MM.1S (cell line): ENCODE measurements around the gene SH3RF3.

Experiments
- DNase-seq: peaks from one replicate; pipeline ENCODE4 v3.0.0-alpha.2; 2015
- H2AFZ ChIP-seq: fragments of 300-600 bp; sonication (generic); 2 replicates; pipeline ENCODE4 v1.6.0; 2016; ENCODE audit warnings: antibody characterized with exemption, low read length
- H3F3A ChIP-seq: fragments of 300-600 bp; sonication (generic); 2 replicates; pipeline ENCODE4 v1.6.1; 2016; ENCODE audit warnings: mild to moderate bottlenecking, antibody characterized with exemption, low read length, moderate library complexity, mixed read lengths; ENCODE audit not compliant: insufficient read depth
- H3K27ac ChIP-seq: fragments of 300-600 bp; sonication (generic); 2 replicates; pipeline ENCODE4 v1.5.1; 2016; ENCODE audit warnings: mild to moderate bottlenecking, low read length
- H3K27me3 ChIP-seq: fragments of 300-600 bp; sonication (generic); replicated peaks from 2 replicates; pipeline ENCODE4 v1.6.0; 2016; ENCODE audit warnings: low read length; ENCODE audit not compliant: insufficient read depth
- H3K36me3 ChIP-seq: fragments of 300-600 bp; sonication (generic); replicated peaks from 2 replicates; pipeline ENCODE4 v1.6.1; 2016; ENCODE audit warnings: mild to moderate bottlenecking, low read length, mixed read lengths; ENCODE audit not compliant: insufficient read depth
- H3K4me1 ChIP-seq: fragments of 300-600 bp; sonication (generic); 2 replicates; pipeline ENCODE4 v1.6.1; 2016; ENCODE audit warnings: low read length, mixed read lengths
- H3K4me2 ChIP-seq: fragments of 300-600 bp; sonication (generic); 2 replicates; pipeline ENCODE4 v1.6.0; 2016; ENCODE audit warnings: low read depth, low read length
- H3K4me3 ChIP-seq: fragments of 300-600 bp; sonication (generic); 2 replicates; pipeline ENCODE4 v1.5.1; 2016; ENCODE audit warnings: low read length, mixed read lengths
- H3K79me2 ChIP-seq: fragments of 300-600 bp; sonication (generic); 2 replicates; pipeline ENCODE4 v1.6.1; 2016; ENCODE audit warnings: mixed run types, low read length, mixed read lengths
- H3K9ac ChIP-seq: fragments of 300-600 bp; sonication (generic); 2 replicates; pipeline ENCODE4 v1.6.1; 2016; ENCODE audit warnings: low read length, mixed read lengths
- H3K9me2 ChIP-seq: fragments of 300-600 bp; sonication (generic); replicated peaks from 2 replicates; pipeline ENCODE4 v1.6.1; 2016; ENCODE audit warnings: mild to moderate bottlenecking, low read length, mixed read lengths; ENCODE audit not compliant: insufficient read depth
- H3K9me3 ChIP-seq: fragments of 300-600 bp; sonication (generic); replicated peaks from 2 replicates; pipeline ENCODE4 v1.6.1; 2016; ENCODE audit warnings: mild to moderate bottlenecking, low read length, mixed read lengths; ENCODE audit not compliant: insufficient read depth
- H4K20me1 ChIP-seq: fragments of 300-600 bp; sonication (generic); 2 replicates; pipeline ENCODE4 v1.6.1; 2016; ENCODE audit warnings: mild to moderate bottlenecking, low read length, moderate library complexity, mixed read lengths; ENCODE audit not compliant: insufficient read depth
- EZH2 ChIP-seq: fragments of 300-600 bp; sonication (generic); optimal IDR thresholded peaks from 2 replicates; pipeline ENCODE3; 2017; ENCODE audit warnings: low read depth, mild to moderate bottlenecking, antibody characterized with exemption, low read length, mixed read lengths
- EZH2phosphoT487 ChIP-seq: fragments of 300-600 bp; sonication (generic); IDR thresholded peaks from 2 replicates; pipeline ENCODE4 v1.6.1; 2018; ENCODE audit warnings: antibody characterized with exemption, low read length
- TF ChIP-seq, protein P1 (sequence below): fragments of 300-600 bp; sonication (generic); IDR thresholded peaks from 2 replicates; pipeline ENCODE4 v1.5.1; 2016; ENCODE audit warnings: antibody characterized with exemption, low read length, mixed read lengths

The SH3RF3 gene

DNA sequence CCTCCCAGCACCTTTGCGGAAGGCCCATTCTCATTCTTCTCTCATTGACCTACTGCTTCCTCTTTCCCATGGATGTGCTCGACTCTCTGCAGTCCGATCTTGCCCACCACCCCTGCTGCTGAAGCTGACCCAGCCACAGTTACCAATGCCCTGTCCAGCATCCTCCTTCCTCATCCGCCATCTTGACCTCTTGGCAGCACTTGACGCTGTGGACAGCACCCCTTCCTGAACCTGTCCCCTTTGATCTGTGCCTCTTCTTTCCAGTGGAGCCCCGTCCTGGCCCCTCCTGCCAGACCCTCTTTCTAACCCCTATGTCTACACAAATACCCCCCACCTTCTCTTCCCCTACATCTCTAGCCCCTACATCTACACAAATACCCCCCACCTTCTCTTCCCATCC, 275.7 kb downstream of the SH3RF3 start:
- Histone ChIP-seq H3K27me3 (no peaks in the 10 kb centered on the region), H3K4me3 (no peak overlapping the region), H3K4me2 (no peak overlapping the region), H3K79me2 (no peaks in the 10 kb centered on the region), H3K9ac (no peak overlapping the region), H3K9me3 (no peaks in the 10 kb centered on the region), H3K36me3 (no peaks in the 10 kb centered on the region), H4K20me1 (no peaks in the 10 kb centered on the region), H2AFZ (no peak overlapping the region), H3K4me1 (no peaks in the 10 kb centered on the region), H3K9me2 (no peaks in the 10 kb centered on the region), H3K27ac (no peak overlapping the region), H3F3A (no peaks in the 10 kb centered on the region)
- TF ChIP-seq, protein P1, sequence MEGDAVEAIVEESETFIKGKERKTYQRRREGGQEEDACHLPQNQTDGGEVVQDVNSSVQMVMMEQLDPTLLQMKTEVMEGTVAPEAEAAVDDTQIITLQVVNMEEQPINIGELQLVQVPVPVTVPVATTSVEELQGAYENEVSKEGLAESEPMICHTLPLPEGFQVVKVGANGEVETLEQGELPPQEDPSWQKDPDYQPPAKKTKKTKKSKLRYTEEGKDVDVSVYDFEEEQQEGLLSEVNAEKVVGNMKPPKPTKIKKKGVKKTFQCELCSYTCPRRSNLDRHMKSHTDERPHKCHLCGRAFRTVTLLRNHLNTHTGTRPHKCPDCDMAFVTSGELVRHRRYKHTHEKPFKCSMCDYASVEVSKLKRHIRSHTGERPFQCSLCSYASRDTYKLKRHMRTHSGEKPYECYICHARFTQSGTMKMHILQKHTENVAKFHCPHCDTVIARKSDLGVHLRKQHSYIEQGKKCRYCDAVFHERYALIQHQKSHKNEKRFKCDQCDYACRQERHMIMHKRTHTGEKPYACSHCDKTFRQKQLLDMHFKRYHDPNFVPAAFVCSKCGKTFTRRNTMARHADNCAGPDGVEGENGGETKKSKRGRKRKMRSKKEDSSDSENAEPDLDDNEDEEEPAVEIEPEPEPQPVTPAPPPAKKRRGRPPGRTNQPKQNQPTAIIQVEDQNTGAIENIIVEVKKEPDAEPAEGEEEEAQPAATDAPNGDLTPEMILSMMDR: no peak
- TF ChIP-seq EZH2 (no peak), EZH2phosphoT487 (no peak)
- no peak for DNase-seq

DNA sequence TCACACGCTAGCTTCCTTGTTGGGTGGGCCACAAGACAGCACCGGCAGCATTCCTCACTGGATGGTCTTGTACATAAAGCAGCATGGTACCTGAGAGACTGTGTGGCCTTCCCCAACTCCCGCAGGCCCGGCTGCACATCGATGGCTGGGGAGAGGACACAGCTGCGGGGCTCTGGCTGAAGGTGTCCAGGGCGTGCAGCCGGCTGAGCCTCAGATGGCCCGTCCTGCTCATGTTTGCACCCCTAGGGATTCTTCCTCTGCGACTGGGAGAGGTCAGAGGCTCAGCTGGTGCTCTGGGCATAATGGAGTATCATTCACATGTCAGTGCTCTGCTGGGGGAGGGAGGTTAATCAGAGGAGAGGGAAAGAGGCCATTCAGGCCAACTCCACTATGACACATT, 276.9 kb downstream of the SH3RF3 start:
- Histone ChIP-seq H3K4me2 (no peak overlapping the region), H3K9me3 (no peaks in the 10 kb centered on the region), H3K27me3 (no peaks in the 10 kb centered on the region), H3K79me2 (no peaks in the 10 kb centered on the region), H3K4me1 (no peaks in the 10 kb centered on the region), H4K20me1 (no peaks in the 10 kb centered on the region), H2AFZ (no peak overlapping the region), H3F3A (no peaks in the 10 kb centered on the region), H3K9ac (no peak overlapping the region), H3K4me3 (no peak overlapping the region), H3K36me3 (no peaks in the 10 kb centered on the region), H3K27ac (no peak overlapping the region), H3K9me2 (no peaks in the 10 kb centered on the region)
- no peak for TF ChIP-seq EZH2
- TF ChIP-seq EZH2phosphoT487: no peak
- TF ChIP-seq, protein P1: no peak
- no peak for DNase-seq

DNA sequence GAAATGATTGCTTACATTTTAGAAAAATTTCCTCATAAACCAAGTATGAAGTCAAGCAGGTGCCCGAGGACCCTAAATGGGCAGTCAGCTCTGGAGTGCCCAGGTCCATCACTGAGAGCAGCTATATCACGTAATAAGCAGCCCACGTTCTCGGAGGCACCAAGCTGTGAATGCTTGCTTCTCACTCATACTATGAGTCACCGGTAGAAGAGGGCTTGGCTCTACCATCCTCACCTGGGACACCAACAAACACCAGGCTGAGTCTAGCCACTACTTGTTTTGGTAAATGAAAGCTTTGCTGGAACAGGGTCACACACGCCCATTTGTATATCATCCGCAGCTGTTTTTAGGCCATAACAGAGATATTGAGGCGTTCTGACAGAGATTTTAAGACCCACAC, 277.3 kb downstream of the SH3RF3 start:
- no peaks in the 10 kb centered on the region for H3K4me1 ChIP-seq
- H3K27me3 ChIP-seq: no peaks in the 10 kb centered on the region
- no peak overlapping the region for H3K4me3 ChIP-seq
- TF ChIP-seq, protein P1: no peak
- H3K4me2 ChIP-seq: no peak overlapping the region
- no peak overlapping the region for H2AFZ ChIP-seq
- no peak for DNase-seq
- no peak overlapping the region for H3K9ac ChIP-seq
- no peaks in the 10 kb centered on the region for H3K36me3 ChIP-seq
- H3K9me3 ChIP-seq: no peaks in the 10 kb centered on the region
- H3F3A ChIP-seq: no peaks in the 10 kb centered on the region
- H3K27ac ChIP-seq: no peak overlapping the region
- no peaks in the 10 kb centered on the region for H3K9me2 ChIP-seq
- H3K79me2 ChIP-seq: no peaks in the 10 kb centered on the region
- no peaks in the 10 kb centered on the region for H4K20me1 ChIP-seq
